CD4-positive, CD25-positive, alpha-beta regulatory T cell (primary cell): ENCODE data around the gene SAMD9L. TPM values are rescaled to one million over a fixed set of nuclear protein-coding genes. Genes with fewer than 3 reads are reported as not detected.

ENCODE experiments used
- ATAC-seq, 2 donors: fragments of 150-1000 bp; cut with Tn5 transposase; one replicate each; pipeline ENCODE4 v1.10.0; 2021; ENCODE audit warnings: low read depth in 2 of 2, moderate number of reproducible peaks in 2 of 2, moderate library complexity in 1 of 2
- DNase-seq, 3 donors: peaks; one replicate each; pipeline versions ENCODE4 v3.0.0 to v3.0.0-alpha.2; 2012 to 2022; ENCODE audit warnings: mixed read lengths in 1 of 3
- H3K27ac ChIP-seq: one replicate; pipeline ENCODE4 v1.7.0; 2013; ENCODE audit warnings: mild to moderate bottlenecking, low read length; ENCODE audit not compliant: insufficient read depth, poor library complexity, severe bottlenecking
- H3K27me3 ChIP-seq: one replicate; pipeline ENCODE4 v1.7.0; 2013; ENCODE audit warnings: low read length; ENCODE audit not compliant: control insufficient read depth, insufficient read depth
- H3K36me3 ChIP-seq: one replicate; pipeline ENCODE4 v1.7.0; 2013; ENCODE audit warnings: mild to moderate bottlenecking, low read length, moderate library complexity; ENCODE audit not compliant: control insufficient read depth, insufficient read depth
- H3K4me1 ChIP-seq: 2 replicates; pipeline ENCODE4 v1.7.0; 2013; ENCODE audit warnings: mild to moderate bottlenecking, low read length; ENCODE audit not compliant: insufficient read depth, control insufficient read depth, poor library complexity, severe bottlenecking
- H3K4me3 ChIP-seq: one replicate; pipeline ENCODE4 v1.7.0; 2013; ENCODE audit warnings: low read depth, mild to moderate bottlenecking, low read length, moderate library complexity
- H3K9me3 ChIP-seq, 2 experiments: 1 replicate in 1 of 2; 2 replicates in 1 of 2; pipeline ENCODE4 v1.7.0; 2013; ENCODE audit warnings: low read length in 2 of 2, mild to moderate bottlenecking in 1 of 2, moderate library complexity in 1 of 2; ENCODE audit not compliant: control insufficient read depth in 2 of 2
- H3K27ac Mint-ChIP-seq, 3 donors: one replicate each; pipeline ENCODE4 v1.8.0; 2020 to 2022; ENCODE audit warnings: mild to moderate bottlenecking in 3 of 3, mixed read lengths in 3 of 3, moderate library complexity in 2 of 3
- H3K27me3 Mint-ChIP-seq: one replicate; pipeline ENCODE4 v1.8.0; 2022; ENCODE audit warnings: mild to moderate bottlenecking, mixed read lengths
- H3K36me3 Mint-ChIP-seq: one replicate; pipeline ENCODE4 v1.8.0; 2020; ENCODE audit warnings: mixed read lengths
- H3K4me1 Mint-ChIP-seq, 4 donors: one replicate each; pipeline ENCODE4 v1.8.0; 2020 to 2022; ENCODE audit warnings: mixed read lengths in 4 of 4, mild to moderate bottlenecking in 1 of 4
- H3K4me3 Mint-ChIP-seq, 4 donors: one replicate each; pipeline ENCODE4 v1.8.0; 2020 to 2022; ENCODE audit warnings: mild to moderate bottlenecking in 4 of 4, mixed read lengths in 4 of 4, moderate library complexity in 3 of 4
- H3K9me3 Mint-ChIP-seq, 7 donors: one replicate each; pipeline ENCODE4 v1.8.0; 2020 to 2022; ENCODE audit warnings: mixed read lengths in 7 of 7, mild to moderate bottlenecking in 3 of 7, moderate library complexity in 2 of 7
- polyA plus RNA-seq, 4 donors: library from polyadenylated mRNA; unstranded; fragments of 300-500 nt; fragmentation: Illumina TruSeq; gene quantifications; one replicate each; pipeline ENCODE4 v1.2.3, GENCODE V29; 2021
- total RNA-seq: library from RNA; stranded (reverse); gene quantifications from one replicate; pipeline ENCODE4 v1.2.3, GENCODE V29; 2022

The SAMD9L gene
- total and polyA plus RNA-seq, 5 donors from 2014 or later = 29.8 to 53.5 (median 46.3) TPM

DNA sequence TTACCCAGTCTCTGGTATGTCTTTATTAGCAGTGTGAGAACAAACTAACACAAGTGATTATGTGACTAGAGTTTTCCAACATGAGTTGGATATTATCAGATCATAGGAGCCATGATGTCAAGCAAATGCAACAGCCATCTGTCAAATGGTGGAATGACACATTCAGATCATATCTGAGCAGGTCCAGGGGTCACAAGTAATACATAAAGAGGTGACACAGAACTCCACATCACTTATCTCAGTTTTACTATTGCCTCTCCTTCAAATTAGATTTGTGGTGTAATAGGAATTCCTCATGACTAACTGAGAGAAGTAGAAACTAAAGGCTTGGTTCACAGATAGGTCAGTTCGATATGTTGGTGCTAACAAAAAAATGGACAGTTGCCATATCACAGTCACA lies 12.2 kb upstream of the SAMD9L start:
- Histone ChIP-seq H3K4me3 (no peak overlapping the region), H3K27ac (no peak overlapping the region), H3K4me1 (no peaks in the 10 kb centered on the region), H3K36me3 (no peaks in the 10 kb centered on the region), H3K9me3 (peaks cover 5 to 6% of the 10 kb centered on the region in 2 experiments), H3K27me3 (no peaks in the 10 kb centered on the region)
- DNase-seq = no peak
- no peak overlapping the region for H3K4me3 Mint-ChIP-seq
- no peaks in the 10 kb centered on the region for H3K27me3 Mint-ChIP-seq
- peaks cover 0 to 13% (median 3%) of the 10 kb centered on the region in 7 donors for H3K9me3 Mint-ChIP-seq
- H3K36me3 Mint-ChIP-seq = no peaks in the 10 kb centered on the region
- no peak overlapping the region for H3K27ac Mint-ChIP-seq
- H3K4me1 Mint-ChIP-seq = peaks cover 0 to 8% (median 5%) of the 10 kb centered on the region in 4 donors
- ATAC-seq = no peak

- ATAC-seq = no peak
- H3K36me3 Mint-ChIP-seq = no peaks in the 10 kb centered on the region
- H3K27me3 Mint-ChIP-seq = no peaks in the 10 kb centered on the region
- Histone ChIP-seq H3K36me3 (no peaks in the 10 kb centered on the region), H3K9me3 (peaks cover 5 to 6% of the 10 kb centered on the region in 2 experiments), H3K4me3 (no peak overlapping the region), H3K4me1 (no peaks in the 10 kb centered on the region), H3K27ac (no peak overlapping the region), H3K27me3 (no peaks in the 10 kb centered on the region)
- no peak overlapping the region for H3K27ac Mint-ChIP-seq
- no peak overlapping the region for H3K4me3 Mint-ChIP-seq
- H3K9me3 Mint-ChIP-seq = peaks cover 0 to 13% (median 3%) of the 10 kb centered on the region in 7 donors
- no peaks in the 10 kb centered on the region for H3K4me1 Mint-ChIP-seq
- DNase-seq = no peak
These were observed 11.3 kb upstream of the SAMD9L start for GRCh38 chr7:93159490-93159889.

GRCh38 chr7:93156884-93157283 lies 8.7 kb upstream of the SAMD9L start:
- H3K4me3 ChIP-seq = no peak overlapping the region
- H3K4me3 Mint-ChIP-seq = no peak overlapping the region

GRCh38 chr7:93150200-93150835 lies 2.1 kb upstream of the SAMD9L start:
- H3K27me3 ChIP-seq = no peaks in the 10 kb centered on the region
- Mint-ChIP-seq H3K4me3 (peak overlapping the region in 3 of 4 donors; percentile 10 to 98 (median 17)), H3K9me3 (no peaks in the 10 kb centered on the region), H3K27ac (no peak overlapping the region), H3K36me3 (peaks cover 9% of the 10 kb centered on the region), H3K4me1 (peaks cover 20 to 32% (median 29%) of the 10 kb centered on the region in 4 donors), H3K27me3 (no peaks in the 10 kb centered on the region)
- H3K4me1 ChIP-seq = peaks cover 28% of the 10 kb centered on the region
- H3K4me3 ChIP-seq = no peak overlapping the region
- no peak for ATAC-seq
- H3K9me3 ChIP-seq = no peaks in the 10 kb centered on the region
- no peak overlapping the region for H3K27ac ChIP-seq
- H3K36me3 ChIP-seq = peaks cover 5% of the 10 kb centered on the region
- no peak for DNase-seq

More at GRCh38 chr7:93156884-93157283, 8.7 kb upstream of the SAMD9L start:
- Histone ChIP-seq H3K27ac (no peak overlapping the region), H3K4me1 (no peaks in the 10 kb centered on the region), H3K9me3 (peaks cover 0 to 4% of the 10 kb centered on the region in 2 experiments), H3K27me3 (no peaks in the 10 kb centered on the region), H3K36me3 (no peaks in the 10 kb centered on the region)
- DNase-seq = no peak
- Mint-ChIP-seq H3K27ac (no peak overlapping the region), H3K4me1 (no peaks in the 10 kb centered on the region), H3K9me3 (peaks cover 0 to 8% (median 2%) of the 10 kb centered on the region in 7 donors), H3K27me3 (no peaks in the 10 kb centered on the region), H3K36me3 (no peaks in the 10 kb centered on the region)
- no peak for ATAC-seq

DNA sequence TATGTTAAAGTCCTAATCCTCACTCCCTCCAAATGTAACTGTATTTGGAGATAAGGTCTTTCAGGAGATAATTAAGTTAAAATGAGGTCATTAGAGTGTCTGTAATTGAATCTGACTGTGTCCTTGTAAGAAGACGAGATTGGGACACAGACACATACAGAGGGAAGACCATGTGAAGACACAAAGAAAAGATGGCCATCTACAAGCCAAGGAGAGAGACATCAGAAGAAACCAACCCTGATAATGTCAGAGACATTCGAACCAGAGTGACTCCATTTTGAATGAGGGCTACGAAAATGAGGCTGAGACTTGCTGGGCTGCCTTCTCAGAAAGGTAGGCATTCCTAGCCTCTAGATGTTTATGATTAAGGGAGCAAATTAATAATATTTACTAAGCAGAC lies 542 bp upstream of the SAMD9L start:
- Histone ChIP-seq H3K4me3 (peak overlapping the region; percentile 99), H3K36me3 (peaks cover 20% of the 10 kb centered on the region), H3K4me1 (peaks cover 29% of the 10 kb centered on the region), H3K9me3 (no peaks in the 10 kb centered on the region), H3K27me3 (no peaks in the 10 kb centered on the region), H3K27ac (peak overlapping the region; percentile 64)
- H3K4me3 Mint-ChIP-seq = peak overlapping the region; percentile 76 to 98 (median 96)
- ATAC-seq = no peak
- DNase-seq = no peak
- H3K27ac Mint-ChIP-seq = peak overlapping the region; percentile 93 to 100 (median 96)
- peaks cover 20% of the 10 kb centered on the region for H3K36me3 Mint-ChIP-seq
- no peaks in the 10 kb centered on the region for H3K27me3 Mint-ChIP-seq
- H3K4me1 Mint-ChIP-seq = peaks cover 21 to 36% (median 32%) of the 10 kb centered on the region in 4 donors
- H3K9me3 Mint-ChIP-seq = no peaks in the 10 kb centered on the region

DNA sequence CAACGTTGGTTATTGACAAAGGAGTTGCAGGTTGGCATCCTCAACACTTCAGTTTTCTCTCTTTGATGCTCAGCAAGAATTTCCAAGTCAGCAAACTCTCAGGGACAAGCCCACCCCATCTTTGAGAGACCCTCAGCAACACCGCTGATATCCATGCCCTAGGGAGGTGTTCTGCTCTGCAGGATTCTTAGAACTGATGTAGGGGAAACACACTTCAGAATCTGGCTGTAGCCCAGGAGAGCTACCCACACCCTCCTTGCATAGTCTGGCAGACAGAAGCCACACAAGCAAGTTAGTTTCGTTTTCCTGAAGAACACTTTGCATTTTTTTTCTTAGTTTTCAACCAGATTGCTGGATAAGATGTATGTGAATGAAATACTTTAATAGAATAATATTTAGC lies 822 bp downstream of the SAMD9L start:
- peak overlapping the region; percentile 64 for H3K27ac ChIP-seq
- Mint-ChIP-seq H3K36me3 (peaks cover 32% of the 10 kb centered on the region), H3K9me3 (peaks cover 0 to 4% (median 0%) of the 10 kb centered on the region in 7 donors), H3K4me3 (peak overlapping the region; percentile 93 to 98 (median 96)), H3K4me1 (peaks cover 27 to 39% (median 38%) of the 10 kb centered on the region in 4 donors), H3K27ac (peak overlapping the region; percentile 93 to 94 (median 93)), H3K27me3 (no peaks in the 10 kb centered on the region)
- DNase-seq (peak in 2 of 3 donors; percentile 41 to 79), ATAC-seq (peak; percentile 80 to 88)
- H3K36me3 ChIP-seq = peaks cover 33% of the 10 kb centered on the region
- no peaks in the 10 kb centered on the region for H3K27me3 ChIP-seq
- H3K9me3 ChIP-seq = no peaks in the 10 kb centered on the region
- H3K4me1 ChIP-seq = peaks cover 29% of the 10 kb centered on the region
- peak overlapping the region; percentile 99 for H3K4me3 ChIP-seq

GRCh38 chr7:93146472-93147141 lies 1.6 kb downstream of the SAMD9L start:
- Mint-ChIP-seq H3K4me3 (peak overlapping the region; percentile 93 to 98 (median 96)), H3K27me3 (no peaks in the 10 kb centered on the region), H3K36me3 (peaks cover 32% of the 10 kb centered on the region), H3K27ac (peak overlapping the region; percentile 93 to 94 (median 93)), H3K9me3 (peaks cover 0 to 4% (median 0%) of the 10 kb centered on the region in 7 donors), H3K4me1 (peaks cover 27 to 39% (median 38%) of the 10 kb centered on the region in 4 donors)
- DNase-seq (peak in 1 of 3 donors; percentile 42), ATAC-seq (no peak)
- Histone ChIP-seq H3K4me3 (peak overlapping the region; percentile 99), H3K36me3 (peaks cover 41% of the 10 kb centered on the region), H3K9me3 (no peaks in the 10 kb centered on the region), H3K4me1 (peaks cover 29% of the 10 kb centered on the region), H3K27ac (peak overlapping the region; percentile 64), H3K27me3 (no peaks in the 10 kb centered on the region)
